HG03354 (cell line): ENCODE data around the gene CRISP3.
A peak's percentile ranks its signal among the peaks of the same experiment; 100 is the strongest.
"Not testable (repeated sequence)": the region's sequence is repeated elsewhere in the genome, so short reads cannot be mapped to it uniquely, and the experiment has no call there.

Experiments
- ATAC-seq: cut with Tn5 transposase; IDR thresholded peaks from one replicate; pipeline ENCODE4 v1.9.1; 2021; ENCODE audit warnings: mild to moderate bottlenecking; ENCODE audit not compliant: unreplicated experiment, poor library complexity, severe bottlenecking

The CRISP3 gene

GRCh38 chr6:49744259-49744658, at the start of gene CRISP3:
TSS of gene CRISP3 (minus strand) at chr6:49744388. CDS start at chr6:49744367, 21 bp downstream.
- peak; percentile 70 for ATAC-seq

- no peak for ATAC-seq
Measured at GRCh38 chr6:49790341-49790740, 46.2 kb upstream of the CRISP3 start.

- no peak for ATAC-seq
Measured at GRCh38 chr6:49787176-49787575, 43.0 kb upstream of the CRISP3 start, which contains the start of gene PGK2. TSS of gene PGK2 (minus strand) at chr6:49787285. CDS start at chr6:49787187, 98 bp downstream.

GRCh38 chr6:49784272-49784671, 40.1 kb upstream of the CRISP3 start:
- no peak for ATAC-seq

- no peak for ATAC-seq
Measured at GRCh38 chr6:49782725-49783124, 38.5 kb upstream of the CRISP3 start.

GRCh38 chr6:49782293-49782692, 38.1 kb upstream of the CRISP3 start:
- no peak for ATAC-seq

- no peak for ATAC-seq
Measured at GRCh38 chr6:49776444-49776843, 32.3 kb upstream of the CRISP3 start.

- no peak for ATAC-seq
Measured at GRCh38 chr6:49775043-49775442, 30.9 kb upstream of the CRISP3 start.

GRCh38 chr6:49772285-49772684, 28.1 kb upstream of the CRISP3 start:
- ATAC-seq: no peak

GRCh38 chr6:49766762-49767161, 22.6 kb upstream of the CRISP3 start:
- no peak for ATAC-seq

GRCh38 chr6:49764571-49765236, 20.5 kb upstream of the CRISP3 start:
- no peak for ATAC-seq

- ATAC-seq: no peak
Measured at GRCh38 chr6:49743429-49743828, 759 bp downstream of the CRISP3 start.

GRCh38 chr6:49739423-49739822, 4.8 kb downstream of the CRISP3 start:
- no peak for ATAC-seq

- ATAC-seq: no peak
Measured at GRCh38 chr6:49736017-49736508, 8.1 kb downstream of the CRISP3 start.

- ATAC-seq: no peak
Measured at GRCh38 chr6:49733680-49734079, 10.5 kb downstream of the CRISP3 start.

GRCh38 chr6:49732781-49733180, 11.4 kb downstream of the CRISP3 start:
- no peak for ATAC-seq

- no peak for ATAC-seq
Measured at GRCh38 chr6:49730251-49730650, 13.9 kb downstream of the CRISP3 start.

GRCh38 chr6:49723917-49724316, 20.3 kb downstream of the CRISP3 start:
- not testable (repeated sequence) for ATAC-seq

- no peak for ATAC-seq
Measured at GRCh38 chr6:49721297-49721696, 22.9 kb downstream of the CRISP3 start.

GRCh38 chr6:49720372-49720771, 23.8 kb downstream of the CRISP3 start:
- no peak for ATAC-seq

- no peak for ATAC-seq
Measured at GRCh38 chr6:49713346-49713745, 30.8 kb downstream of the CRISP3 start, which contains the start of gene CRISP2. TSS of gene CRISP2 (minus strand) at chr6:49713543. CDS start at chr6:49709196, 4,347 bp downstream.

- no peak for ATAC-seq
Measured at GRCh38 chr6:49698478-49698877, 45.7 kb downstream of the CRISP3 start.
